ENCODE data around the gene ZSWIM8. TPM values are rescaled to one million over a fixed set of nuclear protein-coding genes. Genes with fewer than 3 reads are reported as not detected.

The ZSWIM8 gene
- total RNA-seq, 4 donors from 2014 or later, result 62.2 to 134 (median 63.3) TPM

DNA sequence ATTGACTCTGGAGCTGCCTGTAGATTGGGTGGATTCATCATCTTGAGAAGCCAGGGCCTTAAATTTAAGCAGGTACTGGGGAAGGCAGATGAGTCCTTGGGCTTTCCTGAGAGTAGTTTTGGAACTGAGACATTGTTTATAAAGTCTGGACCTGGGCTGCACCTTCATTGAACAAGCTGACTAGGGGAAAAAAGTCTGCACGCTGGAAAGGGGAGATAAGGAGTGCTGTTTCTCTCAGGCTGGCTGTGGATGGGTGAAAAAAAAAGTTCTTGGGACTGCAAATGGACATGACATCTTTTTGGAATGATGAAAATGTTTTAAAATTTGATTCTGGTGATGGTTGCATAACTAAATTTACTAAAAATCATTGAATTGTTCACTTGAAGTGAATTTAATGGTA, 29.2 kb upstream of the ZSWIM8 start:
- TF ChIP-seq, protein P1, sequence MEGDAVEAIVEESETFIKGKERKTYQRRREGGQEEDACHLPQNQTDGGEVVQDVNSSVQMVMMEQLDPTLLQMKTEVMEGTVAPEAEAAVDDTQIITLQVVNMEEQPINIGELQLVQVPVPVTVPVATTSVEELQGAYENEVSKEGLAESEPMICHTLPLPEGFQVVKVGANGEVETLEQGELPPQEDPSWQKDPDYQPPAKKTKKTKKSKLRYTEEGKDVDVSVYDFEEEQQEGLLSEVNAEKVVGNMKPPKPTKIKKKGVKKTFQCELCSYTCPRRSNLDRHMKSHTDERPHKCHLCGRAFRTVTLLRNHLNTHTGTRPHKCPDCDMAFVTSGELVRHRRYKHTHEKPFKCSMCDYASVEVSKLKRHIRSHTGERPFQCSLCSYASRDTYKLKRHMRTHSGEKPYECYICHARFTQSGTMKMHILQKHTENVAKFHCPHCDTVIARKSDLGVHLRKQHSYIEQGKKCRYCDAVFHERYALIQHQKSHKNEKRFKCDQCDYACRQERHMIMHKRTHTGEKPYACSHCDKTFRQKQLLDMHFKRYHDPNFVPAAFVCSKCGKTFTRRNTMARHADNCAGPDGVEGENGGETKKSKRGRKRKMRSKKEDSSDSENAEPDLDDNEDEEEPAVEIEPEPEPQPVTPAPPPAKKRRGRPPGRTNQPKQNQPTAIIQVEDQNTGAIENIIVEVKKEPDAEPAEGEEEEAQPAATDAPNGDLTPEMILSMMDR (IDR thresholded peaks at IDR 0.05; ENCODE audit: low read depth), result no peak

DNA sequence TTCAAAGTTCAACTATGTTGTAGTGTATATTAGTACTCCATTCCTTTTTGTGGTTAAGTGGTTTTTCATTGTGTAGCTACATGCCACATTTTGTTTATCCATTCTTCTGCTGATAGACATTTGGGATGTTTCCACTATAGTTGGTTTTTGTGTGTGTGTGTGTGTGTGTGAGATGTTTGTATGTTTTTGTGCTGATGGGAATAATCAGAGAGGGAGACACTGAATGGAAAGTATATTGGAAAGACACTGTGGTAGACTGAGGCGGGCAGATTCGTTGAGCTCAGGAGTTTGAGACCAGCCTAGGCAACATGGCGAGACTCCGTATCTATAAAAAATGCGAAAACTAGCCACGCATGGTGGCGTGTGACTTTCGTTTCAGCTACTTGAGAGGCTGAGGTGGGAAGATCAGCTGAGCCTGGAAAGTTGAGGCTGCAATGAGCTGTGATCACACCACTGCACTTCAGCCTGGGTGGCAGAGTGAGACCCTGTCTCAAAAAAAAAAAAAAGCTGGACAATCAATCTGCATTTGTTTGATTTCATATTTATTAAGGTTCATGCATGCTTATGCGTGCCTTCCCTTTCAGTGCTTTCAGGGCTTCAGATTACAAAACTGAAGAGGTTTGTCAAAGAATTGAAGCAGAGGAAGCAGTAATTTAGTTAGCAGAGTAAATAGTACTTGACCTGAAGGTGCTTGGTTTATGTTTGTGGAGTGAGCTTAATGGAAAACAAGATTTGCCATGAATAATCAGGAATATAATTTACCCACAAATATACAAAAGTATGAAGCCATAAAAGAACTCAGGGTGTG, 26.5 kb upstream of the ZSWIM8 start:
- TF ChIP-seq, protein P1 (IDR thresholded peaks at IDR 0.05; ENCODE audit: low read depth), result no peak

DNA sequence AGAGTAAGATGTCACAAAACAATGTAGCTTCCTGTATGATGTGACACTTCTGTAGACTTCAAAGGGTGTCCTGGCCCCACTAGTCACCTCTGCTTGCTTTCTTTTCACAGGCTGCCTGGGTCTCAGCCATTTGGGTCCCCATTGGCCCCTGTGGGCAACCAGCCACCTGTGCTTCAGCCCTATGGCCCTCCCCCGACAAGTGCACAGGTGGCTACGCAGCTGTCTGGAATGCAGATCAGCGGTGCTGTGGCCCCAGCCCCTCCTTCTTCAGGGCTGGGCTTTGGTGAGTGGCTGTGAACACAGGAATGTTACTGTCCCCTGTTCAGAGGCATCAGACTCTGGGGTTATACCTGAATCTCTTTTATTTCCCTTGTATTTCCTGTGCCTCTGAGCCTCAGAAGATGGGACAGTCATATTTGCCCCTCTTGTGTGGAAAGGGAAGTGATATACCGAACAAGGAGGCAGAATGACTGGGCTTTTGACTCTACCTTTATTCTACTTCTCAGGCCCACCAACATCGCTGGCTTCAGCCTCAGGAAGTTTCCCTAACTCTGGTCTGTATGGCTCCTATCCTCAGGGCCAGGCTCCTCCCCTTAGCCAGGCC, 25.8 kb upstream of the ZSWIM8 start:
- TF ChIP-seq, protein P1 (IDR thresholded peaks at IDR 0.05; ENCODE audit: low read depth), result no peak

DNA sequence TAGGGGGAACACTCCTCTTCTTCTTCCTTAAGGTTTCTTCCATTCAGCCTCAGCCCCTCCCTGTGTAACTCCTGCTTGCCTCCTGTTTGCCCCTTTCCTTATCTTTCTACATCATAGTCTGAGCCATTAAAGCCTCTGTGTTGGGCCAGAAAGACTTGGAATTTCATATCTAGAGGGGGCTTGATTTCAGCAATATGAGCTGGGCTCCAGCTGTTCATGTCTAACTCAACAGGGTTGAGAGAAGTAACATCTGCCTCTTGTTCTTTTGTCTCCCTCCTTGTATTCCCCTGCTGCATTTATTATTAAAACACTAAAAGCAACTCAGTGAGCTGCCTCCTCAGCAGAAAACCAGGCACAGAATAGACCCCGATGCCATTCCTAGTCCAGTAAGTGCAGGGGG, 23.6 kb upstream of the ZSWIM8 start:
- TF ChIP-seq, protein P1 (IDR thresholded peaks at IDR 0.05; ENCODE audit: low read depth), result no peak

DNA sequence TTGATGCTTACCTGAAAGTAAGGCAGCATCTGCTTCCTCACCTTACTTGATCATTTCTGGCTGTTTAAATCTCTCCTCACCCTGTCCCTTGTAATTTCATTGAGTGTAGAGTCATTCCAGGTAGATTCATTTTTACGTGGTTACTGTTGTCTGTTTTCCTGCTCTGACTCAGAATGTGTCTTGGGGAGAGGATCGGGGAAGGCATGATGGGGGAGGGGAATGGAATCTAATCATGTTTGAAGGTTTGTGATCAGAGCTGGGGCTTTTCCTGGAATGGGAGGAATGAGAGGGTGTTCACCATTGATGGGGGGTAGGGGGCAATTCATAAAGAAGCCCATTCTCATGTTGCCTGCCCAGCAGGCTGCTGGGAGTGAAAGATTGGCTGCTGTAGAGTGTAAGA, 22.5 kb upstream of the ZSWIM8 start:
- TF ChIP-seq, protein P1 (IDR thresholded peaks at IDR 0.05; ENCODE audit: low read depth), result no peak

DNA sequence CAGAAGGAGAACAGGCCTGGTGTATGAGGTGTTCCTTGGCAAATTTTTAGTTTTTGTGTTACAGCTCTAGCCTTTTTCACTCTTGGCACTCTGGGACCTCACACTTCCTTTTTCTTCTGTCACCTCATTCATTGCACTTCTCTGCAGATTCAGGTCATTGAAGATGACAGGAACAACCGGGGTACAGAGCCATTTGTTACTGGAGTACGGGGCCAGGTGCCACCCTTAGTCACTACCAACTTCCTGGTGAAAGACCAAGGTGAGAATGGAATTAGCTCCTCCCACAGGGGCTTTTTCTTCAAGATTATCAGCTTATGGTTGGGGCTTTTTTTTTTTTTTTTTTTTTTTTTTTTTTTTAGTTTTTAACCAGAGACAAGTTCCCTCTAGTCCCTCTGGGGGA, 22.1 kb upstream of the ZSWIM8 start:
- TF ChIP-seq, protein P1 (IDR thresholded peaks at IDR 0.05; ENCODE audit: low read depth), result no peak

DNA sequence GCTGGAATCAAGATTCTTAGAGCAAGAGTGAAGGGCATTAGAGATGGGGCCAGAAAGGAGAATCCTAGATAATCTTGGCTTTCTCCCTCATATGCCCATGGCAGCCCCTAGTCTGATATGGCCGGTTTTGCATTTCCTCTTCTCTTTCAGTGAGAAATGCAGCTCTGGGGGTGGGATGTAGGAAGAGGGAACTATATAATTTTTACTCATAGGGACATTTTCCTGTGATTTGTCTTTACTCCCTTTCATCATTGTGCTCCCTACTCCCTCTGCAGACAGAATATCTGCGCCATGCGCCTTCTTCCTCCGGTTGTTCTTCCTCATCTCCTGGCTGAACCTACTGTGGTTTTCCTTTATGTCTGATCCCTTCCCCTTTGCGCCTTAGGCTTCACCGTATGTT, 20.3 kb upstream of the ZSWIM8 start:
- TF ChIP-seq, protein P1 (IDR thresholded peaks at IDR 0.05; ENCODE audit: low read depth), result no peak

Measured in subcutaneous adipose tissue (tissue), 4 donors.